GM18505 (cell line): ENCODE results near the gene RBP5.

Source experiments
- ATAC-seq: cut with Tn5 transposase; IDR thresholded peaks from one replicate; pipeline ENCODE4 v1.9.1; 2021; ENCODE audit not compliant: unreplicated experiment
- POLR2A ChIP-seq: IDR thresholded peaks from 4 replicates; pipeline ENCODE4 v1.6.1; 2011; ENCODE audit warnings: borderline replicate concordance; ENCODE audit not compliant: insufficient read depth, insufficient read length; ENCODE audit errors: extremely low read depth

The RBP5 gene

DNA sequence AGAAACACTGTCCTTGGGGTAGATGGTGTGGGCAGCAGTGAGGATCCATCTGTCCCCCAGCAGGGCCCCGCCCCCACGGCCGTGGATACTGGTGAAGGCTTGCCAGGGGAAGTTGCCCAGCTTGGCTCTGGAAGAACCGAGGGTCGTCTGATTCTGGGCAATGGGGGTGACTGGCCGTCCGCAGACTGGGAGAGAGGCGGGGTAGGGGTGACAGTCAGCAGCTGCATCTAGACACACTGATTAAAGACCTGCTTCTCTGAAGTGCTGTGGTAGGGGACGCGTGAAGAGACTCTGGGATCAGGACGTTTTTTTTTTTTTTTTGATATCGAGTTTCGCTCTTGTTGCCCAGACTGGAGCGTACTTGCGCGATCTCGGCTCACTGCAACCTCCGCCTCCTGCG, 31.7 kb downstream of the RBP5 start:
- TF ChIP-seq POLR2A, result no peak
- ATAC-seq, result no peak

DNA sequence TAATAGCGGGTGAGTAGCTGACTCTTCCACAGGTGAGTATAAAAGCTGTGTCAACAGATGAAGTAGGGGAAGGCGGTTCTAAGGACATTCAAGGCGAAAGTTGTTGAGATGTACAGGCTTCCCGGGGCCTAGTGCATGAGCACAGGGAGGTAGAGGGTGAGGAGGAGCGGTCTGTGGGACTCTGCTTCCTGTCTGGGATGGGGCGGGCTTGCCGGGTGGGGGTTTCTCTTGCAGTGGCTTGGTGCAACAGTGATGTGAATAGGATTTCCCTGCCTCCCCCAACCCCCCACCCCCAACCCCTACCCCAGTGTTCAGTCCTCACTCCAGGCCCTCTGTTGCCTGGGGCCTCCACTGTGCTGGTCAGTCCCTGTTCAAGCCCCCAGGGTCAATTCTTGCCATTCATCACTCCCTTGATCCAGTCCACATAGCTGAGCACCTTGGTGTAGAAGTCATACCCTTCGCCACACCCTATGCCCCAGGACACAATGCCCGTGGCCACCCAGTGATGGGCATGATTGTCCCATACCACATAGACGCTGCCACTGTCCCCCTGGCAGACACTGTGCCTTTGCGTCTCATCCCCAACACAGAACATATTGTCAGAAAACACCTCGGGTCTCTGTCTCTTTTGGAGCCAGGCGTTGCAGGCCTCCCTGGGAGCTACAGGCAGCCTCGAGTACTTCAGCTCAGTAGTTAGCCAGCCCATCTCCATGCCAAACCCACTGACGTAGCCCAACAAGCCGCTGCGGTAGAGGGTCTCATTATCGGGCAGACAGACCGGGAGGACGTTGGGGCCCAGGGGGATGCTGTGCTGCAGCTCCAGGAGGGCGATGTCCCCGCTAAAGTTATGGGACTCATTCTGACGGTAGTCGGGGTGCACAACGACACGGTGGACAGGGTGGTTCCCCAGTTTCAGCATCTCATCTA, 32.4 kb downstream of the RBP5 start:
- no peak for ATAC-seq
- no peak for TF ChIP-seq POLR2A

DNA sequence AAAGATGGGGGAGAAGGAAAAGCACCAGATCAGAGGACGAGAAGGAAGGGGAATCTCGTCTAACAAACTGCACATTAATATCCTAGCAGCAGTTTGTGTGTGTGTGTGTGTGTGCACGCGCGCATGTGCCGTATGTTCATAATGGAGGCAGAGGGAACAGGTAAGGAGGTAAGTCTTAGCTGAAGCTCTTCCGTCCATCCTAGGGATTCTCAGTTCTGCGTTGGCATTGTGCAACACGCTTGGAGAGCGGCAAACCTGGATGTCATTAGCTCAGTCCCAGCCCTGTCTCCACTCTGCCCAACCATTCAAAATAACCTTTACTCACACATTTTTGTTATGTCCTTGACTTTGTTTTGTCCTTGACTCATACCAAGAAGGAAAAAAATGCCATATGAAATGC, 34.8 kb downstream of the RBP5 start:
- no peak for TF ChIP-seq POLR2A
- ATAC-seq, result no peak

DNA sequence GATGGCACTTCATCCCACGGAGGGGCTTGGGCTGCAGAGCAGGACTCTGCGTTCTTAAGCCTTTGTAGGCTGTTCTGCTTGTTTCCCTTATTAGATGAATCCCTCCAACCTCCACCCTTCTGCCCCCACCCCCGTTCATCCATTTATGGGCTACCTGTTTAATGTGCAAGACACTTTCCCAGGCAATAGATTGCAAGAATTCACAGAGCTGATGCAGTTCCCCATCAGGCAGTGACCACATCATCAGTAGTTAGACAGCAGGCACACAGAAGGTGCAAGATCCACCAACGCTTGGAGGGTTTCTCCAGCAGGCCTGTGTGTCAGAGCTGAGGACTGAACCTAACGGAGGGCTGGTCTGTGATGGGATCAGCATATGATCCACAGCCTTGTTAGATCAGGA, 35.2 kb downstream of the RBP5 start:
- TF ChIP-seq POLR2A, result no peak

DNA sequence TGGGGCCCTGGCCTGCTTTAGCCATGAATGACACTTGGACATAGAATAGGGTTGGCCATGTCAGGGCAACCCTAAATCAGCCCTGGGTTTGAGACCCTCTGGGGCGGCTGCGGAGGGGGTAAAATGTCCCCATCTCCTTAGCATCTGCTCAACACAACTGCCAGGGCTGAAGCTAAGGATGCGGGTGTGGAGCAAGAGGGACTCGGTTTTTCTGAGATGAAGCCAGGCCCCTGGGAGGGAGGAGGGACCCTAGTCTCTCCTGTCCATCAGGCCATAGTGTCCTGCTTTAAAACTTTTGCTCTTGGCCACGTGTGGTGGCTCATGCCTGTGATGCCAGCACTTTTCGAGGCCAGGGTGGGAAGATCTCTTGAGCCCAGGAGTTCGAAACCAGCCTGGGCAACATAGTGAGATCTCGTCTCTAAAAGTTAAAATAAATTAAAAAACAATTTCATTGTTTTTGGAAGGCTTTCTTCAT, 35.7 kb downstream of the RBP5 start:
- no peak for TF ChIP-seq POLR2A
- no peak for ATAC-seq

More for the DNA sequence above, 35.2 kb downstream of the RBP5 start:
- ATAC-seq, result no peak

DNA sequence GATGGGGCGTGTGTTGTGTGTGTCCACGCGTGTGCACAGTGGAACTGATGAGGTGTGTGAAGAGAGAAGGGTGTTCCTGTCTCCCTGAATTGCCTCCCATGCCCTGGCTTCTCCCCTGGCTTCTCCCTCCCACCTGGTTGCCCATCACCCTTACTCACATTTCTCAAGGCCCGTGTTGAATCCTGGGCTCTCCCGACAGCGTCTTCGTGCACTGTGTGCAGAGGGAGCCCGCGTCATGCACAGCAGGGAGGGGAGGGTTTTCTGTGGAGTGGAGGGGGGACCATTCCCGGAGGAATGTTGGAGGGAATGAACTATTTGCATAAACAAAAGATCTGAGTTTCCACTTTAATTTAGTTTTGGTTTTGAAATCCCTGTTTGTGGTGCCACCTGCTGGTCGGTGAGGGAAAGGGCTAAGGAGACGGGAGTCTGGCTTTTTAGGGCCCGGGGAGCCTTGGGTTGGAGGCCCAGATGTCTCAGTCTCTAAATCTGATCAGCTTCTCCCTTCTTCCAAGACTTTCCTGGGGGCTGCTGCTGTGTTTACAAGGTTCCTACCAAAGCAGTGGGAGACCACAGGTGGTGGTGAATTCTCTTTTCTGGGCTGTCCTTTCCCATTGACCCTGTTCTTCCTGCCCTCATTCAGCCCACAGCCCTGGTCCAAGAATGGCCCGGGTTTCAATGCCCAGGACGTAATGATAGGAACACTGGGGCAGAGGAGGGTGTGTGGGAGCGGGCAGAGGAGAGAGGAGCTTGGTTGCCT, 36.3 kb downstream of the RBP5 start, which contains the start of gene C1R:
TSS of gene C1R (minus strand) at position 217 of the 757 bp plus-strand sequence. CDS start at position 160, 57 bp downstream.
- no peak for TF ChIP-seq POLR2A
- ATAC-seq, result no peak

DNA sequence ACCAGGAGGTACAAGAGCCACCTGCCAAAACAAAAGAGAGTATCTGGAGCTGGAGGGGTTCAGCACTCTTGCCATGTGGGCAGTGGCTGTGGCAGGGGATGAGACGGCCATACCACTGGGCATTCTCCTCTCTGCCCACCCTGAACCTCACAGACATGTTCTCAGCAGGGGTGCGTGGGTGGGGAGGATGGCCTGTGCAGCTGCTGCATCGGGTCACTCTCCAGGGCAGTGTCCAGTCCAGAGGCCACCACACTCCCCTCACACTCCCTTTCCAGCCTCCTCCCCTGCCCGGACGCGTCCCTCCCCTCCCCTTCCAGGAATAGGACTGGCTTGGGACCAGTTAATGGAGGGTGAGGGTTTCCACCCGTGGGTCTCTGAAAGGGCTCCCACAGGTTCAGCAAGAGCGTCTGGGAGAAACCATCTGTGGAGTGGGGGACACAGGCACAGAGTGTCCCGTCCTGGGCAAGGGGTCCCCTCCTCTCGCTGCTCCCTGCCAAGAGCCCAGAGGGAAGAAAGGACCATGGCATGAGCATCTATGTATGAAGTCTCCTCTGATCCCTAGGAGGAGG, 36.9 kb downstream of the RBP5 start:
- no peak for TF ChIP-seq POLR2A
- no peak for ATAC-seq

DNA sequence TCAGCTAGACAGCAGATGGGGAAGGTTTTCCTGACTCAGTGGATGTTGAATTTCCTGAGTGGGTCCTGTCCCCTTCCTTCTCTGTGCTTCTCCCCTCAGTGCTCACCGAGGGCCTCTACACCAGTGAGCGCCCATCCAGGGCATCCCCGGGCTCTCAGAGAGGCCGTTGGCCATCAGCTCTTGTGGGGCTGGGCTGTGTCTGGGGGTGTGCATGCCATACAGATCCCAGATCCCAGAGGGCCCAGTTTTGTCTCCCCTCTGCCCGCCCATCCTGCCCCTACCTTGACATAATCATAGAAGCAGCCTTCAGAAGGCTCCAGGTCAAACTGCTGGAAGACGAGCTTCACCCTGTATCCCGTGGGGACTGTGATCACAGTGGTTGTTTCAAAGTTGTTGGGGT, 37.5 kb downstream of the RBP5 start:
- no peak for ATAC-seq
- TF ChIP-seq POLR2A, result no peak

DNA sequence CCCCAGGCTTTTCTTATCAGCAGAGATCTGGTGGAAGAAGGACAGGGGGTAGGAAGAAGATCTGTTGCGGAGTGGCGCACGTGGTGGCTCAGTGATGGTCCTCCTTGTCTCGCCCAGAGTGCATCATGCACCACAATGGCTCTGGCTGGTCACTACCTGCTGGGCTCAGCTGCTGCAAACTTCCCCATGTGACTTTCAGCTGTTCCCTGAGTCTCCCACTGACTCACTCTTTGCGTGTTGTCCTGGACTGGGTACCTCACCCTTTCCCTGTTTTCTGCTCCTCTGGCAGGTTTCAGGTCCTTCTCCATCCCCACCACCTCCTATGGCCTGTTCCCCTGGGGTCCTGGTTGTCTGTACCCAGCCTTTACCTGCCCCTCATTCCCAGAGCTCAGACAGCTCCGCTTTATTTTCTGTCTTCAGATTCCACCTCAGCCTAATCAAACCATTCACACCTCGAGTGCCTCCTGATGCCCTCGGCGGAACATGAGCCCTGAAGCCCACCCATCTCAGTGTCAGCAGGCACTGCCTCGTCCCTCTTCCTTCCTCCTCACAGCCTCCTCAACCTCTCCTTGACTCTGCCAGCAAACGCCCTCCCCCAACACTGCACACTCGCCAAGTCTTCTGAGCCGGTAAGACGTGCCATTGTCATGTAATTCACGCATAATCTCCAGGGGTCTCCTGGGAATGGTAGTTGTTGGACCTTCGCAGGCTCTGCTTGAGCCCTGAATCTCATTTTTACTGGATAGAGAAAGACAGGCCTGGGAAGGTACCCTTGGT, 38.3 kb downstream of the RBP5 start:
- no peak for ATAC-seq
- TF ChIP-seq POLR2A, result no peak

DNA sequence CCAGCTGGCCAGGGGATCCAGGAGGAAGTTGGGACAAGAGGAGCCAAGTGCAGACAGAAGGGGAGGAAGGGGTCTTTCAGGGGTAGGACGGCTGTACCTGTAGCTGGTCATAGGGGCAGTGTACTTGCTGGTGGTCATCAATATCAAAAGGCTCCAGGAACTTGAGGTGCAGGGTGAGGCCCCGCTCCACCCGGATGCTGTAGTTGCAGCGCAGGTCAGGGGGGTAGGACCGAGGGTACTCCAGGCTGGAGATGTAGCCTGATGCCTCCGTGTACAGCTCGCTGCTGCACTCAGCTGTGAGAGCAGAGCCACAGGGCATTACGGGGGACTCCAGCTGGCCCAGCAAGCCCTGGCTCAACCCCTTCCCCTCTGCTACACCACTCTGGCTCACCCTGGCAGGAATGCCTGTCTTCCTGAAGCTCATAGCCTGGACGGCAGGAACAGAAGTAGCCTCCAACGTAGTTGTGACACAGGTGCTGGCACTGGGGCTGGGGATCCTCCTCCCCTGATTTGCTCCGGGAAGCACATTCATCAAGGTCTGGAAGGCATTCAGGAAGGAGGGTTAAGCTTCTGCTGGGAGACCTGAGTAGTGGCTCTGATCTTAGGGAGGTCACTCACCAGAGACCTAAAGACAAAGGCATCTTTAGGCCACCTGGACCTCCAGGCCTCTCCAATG, 39.4 kb downstream of the RBP5 start:
- ATAC-seq, result no peak
- TF ChIP-seq POLR2A, result no peak

DNA sequence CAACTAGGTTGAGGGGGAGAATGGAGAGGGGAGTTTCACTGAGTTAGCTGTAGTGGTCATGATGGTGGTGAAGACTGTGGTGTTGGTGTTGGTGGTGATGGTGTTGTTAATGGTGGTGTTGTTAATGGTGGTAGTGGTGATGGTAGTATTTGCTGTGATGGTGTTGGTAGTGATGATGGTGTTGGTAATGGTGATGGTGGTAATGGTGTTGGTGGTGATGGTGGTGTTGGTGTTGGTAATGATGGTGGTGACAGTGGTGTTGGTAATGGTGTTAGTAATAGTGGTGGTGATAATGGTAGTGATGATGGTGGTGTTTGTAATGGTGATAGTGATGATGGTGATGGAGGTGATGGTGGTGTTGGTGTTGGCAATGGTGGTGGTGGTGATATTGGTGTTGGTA, 45.6 kb downstream of the RBP5 start:
- no peak for TF ChIP-seq POLR2A
- no peak for ATAC-seq

DNA sequence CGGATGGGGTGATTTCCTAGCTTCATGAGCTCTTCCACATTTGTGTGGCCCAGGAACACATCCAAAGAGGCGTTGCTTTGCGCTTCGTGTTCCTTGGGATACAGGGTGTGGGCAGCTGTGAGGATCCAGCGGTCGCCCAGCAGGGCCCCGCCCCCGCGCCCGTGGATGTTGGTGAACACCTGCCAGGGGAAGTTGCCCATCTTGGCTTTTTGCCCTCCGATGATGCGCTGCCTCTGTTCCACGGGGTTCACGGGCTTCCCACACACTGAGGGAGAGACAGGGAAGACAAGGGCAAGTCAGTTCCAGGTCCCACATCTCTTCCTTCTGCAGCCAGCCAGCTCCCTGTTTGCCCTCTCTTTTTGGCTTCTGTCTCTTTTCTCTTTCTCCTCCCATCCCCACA, 47.7 kb downstream of the RBP5 start:
- TF ChIP-seq POLR2A, result no peak
- no peak for ATAC-seq
